Vagina (tissue), 2 donors: ENCODE measurements around the gene OR2T35. TPM values are rescaled to one million over a fixed set of nuclear protein-coding genes. Genes with fewer than 3 reads are reported as not detected.

Source experiments
- DNase-seq, 2 donors: peaks; one replicate each; pipeline ENCODE4 v3.0.0-alpha.2; 2017; ENCODE audit errors: extremely low spot score in 2 of 2
- H3K27ac ChIP-seq: fragments of 200-600 bp; sonication (generic); one replicate; pipeline ENCODE4 v1.5.1; 2019
- H3K27me3 ChIP-seq: fragments of 200-600 bp; sonication (generic); one replicate; pipeline ENCODE4 v1.5.1; 2019
- H3K36me3 ChIP-seq, 2 donors: fragments of 200-600 bp; sonication (generic); one replicate each; pipeline ENCODE4 v1.5.1; 2017 to 2019
- H3K4me1 ChIP-seq: fragments of 200-600 bp; sonication (generic); one replicate; pipeline ENCODE4 v1.5.1; 2019
- H3K4me3 ChIP-seq, 2 donors: fragments of 200-600 bp; sonication (generic); 1 replicate in 1 of 2; 2 replicates in 1 of 2; pipeline ENCODE4 v1.5.1; 2016 to 2019
- H3K9me3 ChIP-seq: fragments of 200-600 bp; sonication (generic); one replicate; pipeline ENCODE4 v1.5.1; 2019
- POLR2A ChIP-seq, 2 donors: fragments of 450-650 bp; IDR thresholded peaks; one replicate each; pipeline ENCODE4 v1.6.1; 2017; ENCODE audit warnings: antibody characterized with exemption in 2 of 2, mild to moderate bottlenecking in 2 of 2, moderate library complexity in 2 of 2
- POLR2AphosphoS5 ChIP-seq, 2 donors: sonication (generic); formaldehyde crosslinking; IDR thresholded peaks; one replicate each; pipeline ENCODE4 v1.9.0; 2017; ENCODE audit warnings: antibody characterized with exemption in 2 of 2, mild to moderate bottlenecking in 2 of 2, low read depth in 1 of 2; ENCODE audit not compliant: insufficient read depth in 1 of 2
- intact Hi-C: fragments of 100-400 bp; cut with DNase I; formaldehyde crosslinking; loops from one replicate; pipeline ENCODE4 v1.15.1; 2023
- total RNA-seq: library from RNA; depleted of rRNA; stranded (reverse); fragments of >200 nt; gene quantifications from one replicate; pipeline ENCODE4 v1.2.3, GENCODE V29; 2016
- TF ChIP-seq, protein P1 (sequence below), 3 experiments: fragments of 450-650 bp in 2 of 3; fragments of 200-600 bp in 1 of 3; sonication (generic) in 1 of 3; IDR thresholded peaks; one replicate each; pipeline ENCODE4 v1.5.1; 2017 to 2019; ENCODE audit warnings: antibody characterized with exemption in 3 of 3, mild to moderate bottlenecking in 2 of 3, moderate library complexity in 2 of 3

Gene OR2T35
- total RNA-seq, 1 donor from 2014 or later: not detected

DNA sequence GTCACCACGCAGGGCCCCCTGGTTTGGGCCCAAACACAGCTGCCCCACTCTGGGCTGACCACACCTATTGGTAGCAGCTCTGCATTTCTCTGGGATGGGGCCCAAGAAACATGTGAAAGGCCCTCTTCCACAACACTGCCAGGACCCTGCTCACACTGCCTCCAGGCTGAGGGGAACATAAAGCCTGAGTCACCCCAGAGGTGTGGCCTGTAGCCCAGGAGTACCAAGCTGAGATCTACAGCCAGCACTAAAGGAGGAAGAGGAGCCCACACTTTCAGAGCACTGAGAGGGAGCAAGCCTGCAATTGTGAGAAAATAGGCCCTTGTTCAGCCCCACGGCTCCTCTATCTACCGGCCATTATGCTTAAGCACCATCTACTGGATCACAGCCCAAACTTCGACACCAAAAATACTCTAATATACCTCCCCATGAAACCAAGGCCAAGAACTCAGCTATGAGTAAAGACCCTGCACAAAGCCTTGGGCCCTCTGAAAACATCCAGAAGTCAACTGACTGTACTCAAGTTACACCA is 33.1 kb downstream of the OR2T35 start:
- Histone ChIP-seq H3K27me3 (no peaks in the 10 kb centered on the region), H3K27ac (no peak overlapping the region), H3K4me1 (no peaks in the 10 kb centered on the region), H3K9me3 (no peaks in the 10 kb centered on the region), H3K4me3 (no peak overlapping the region), H3K36me3 (no peaks in the 10 kb centered on the region)
- intact Hi-C loops: no loop called here
- TF ChIP-seq POLR2AphosphoS5 (IDR thresholded peaks at IDR 0.05; ENCODE audit: insufficient read depth in 1 of 2, low read depth in 1 of 2): no peak
- no peak for DNase-seq

DNA sequence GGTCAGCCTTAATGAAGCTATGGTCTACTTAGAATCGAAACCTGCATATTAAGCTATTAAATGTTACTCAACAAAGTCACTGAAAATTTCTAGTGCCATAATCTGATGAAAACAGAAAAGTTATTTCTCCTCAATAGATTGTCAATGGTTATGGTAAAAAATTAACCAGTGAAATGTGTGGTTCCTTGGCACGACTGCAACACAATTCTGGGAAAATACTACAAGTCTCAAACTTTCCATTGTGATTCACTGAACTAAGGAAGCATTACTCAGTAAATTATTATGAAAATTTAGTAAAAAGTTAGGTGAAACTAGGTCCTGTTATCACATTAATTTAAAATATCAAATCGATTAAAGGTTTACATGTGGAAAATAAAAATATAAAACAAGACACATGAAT is 34.8 kb downstream of the OR2T35 start:
- intact Hi-C loops: no loop called here
- no peaks in the 10 kb centered on the region for H3K27me3 ChIP-seq
- H3K4me1 ChIP-seq: no peaks in the 10 kb centered on the region
- no peak for TF ChIP-seq POLR2AphosphoS5 (IDR thresholded peaks at IDR 0.05; ENCODE audit: insufficient read depth in 1 of 2, low read depth in 1 of 2)
- no peaks in the 10 kb centered on the region for H3K36me3 ChIP-seq
- H3K9me3 ChIP-seq: no peaks in the 10 kb centered on the region
- H3K27ac ChIP-seq: no peak overlapping the region
- no peak for DNase-seq
- no peak overlapping the region for H3K4me3 ChIP-seq

DNA sequence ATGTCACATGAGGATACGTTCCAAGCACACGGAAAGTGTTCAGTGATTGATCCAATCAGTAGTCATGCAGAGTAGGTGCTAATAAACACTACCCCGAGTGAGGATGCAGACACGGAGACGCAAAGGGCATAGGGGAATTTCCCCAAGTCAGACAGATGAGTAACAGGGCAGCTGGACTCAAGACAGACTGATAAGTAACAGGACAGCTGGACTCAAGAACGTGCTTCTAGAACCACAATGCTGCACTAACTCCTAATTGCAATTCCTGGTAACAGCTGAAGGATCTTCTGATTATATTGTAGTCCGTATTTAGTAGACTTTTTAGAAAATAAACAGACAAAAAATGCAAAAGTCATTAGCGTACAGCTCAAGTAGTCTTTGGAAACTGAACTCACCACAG is 45.7 kb downstream of the OR2T35 start:
- intact Hi-C loops: no loop called here
- Histone ChIP-seq H3K27me3 (no peaks in the 10 kb centered on the region), H3K4me1 (no peaks in the 10 kb centered on the region), H3K36me3 (no peaks in the 10 kb centered on the region), H3K9me3 (no peaks in the 10 kb centered on the region), H3K4me3 (no peak overlapping the region), H3K27ac (no peak overlapping the region)
- DNase-seq: no peak
- TF ChIP-seq POLR2A (IDR thresholded peaks at IDR 0.05) (no peak), POLR2AphosphoS5 (IDR thresholded peaks at IDR 0.05; ENCODE audit: insufficient read depth in 1 of 2, low read depth in 1 of 2) (no peak)
- TF ChIP-seq, protein P1, sequence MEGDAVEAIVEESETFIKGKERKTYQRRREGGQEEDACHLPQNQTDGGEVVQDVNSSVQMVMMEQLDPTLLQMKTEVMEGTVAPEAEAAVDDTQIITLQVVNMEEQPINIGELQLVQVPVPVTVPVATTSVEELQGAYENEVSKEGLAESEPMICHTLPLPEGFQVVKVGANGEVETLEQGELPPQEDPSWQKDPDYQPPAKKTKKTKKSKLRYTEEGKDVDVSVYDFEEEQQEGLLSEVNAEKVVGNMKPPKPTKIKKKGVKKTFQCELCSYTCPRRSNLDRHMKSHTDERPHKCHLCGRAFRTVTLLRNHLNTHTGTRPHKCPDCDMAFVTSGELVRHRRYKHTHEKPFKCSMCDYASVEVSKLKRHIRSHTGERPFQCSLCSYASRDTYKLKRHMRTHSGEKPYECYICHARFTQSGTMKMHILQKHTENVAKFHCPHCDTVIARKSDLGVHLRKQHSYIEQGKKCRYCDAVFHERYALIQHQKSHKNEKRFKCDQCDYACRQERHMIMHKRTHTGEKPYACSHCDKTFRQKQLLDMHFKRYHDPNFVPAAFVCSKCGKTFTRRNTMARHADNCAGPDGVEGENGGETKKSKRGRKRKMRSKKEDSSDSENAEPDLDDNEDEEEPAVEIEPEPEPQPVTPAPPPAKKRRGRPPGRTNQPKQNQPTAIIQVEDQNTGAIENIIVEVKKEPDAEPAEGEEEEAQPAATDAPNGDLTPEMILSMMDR (IDR thresholded peaks at IDR 0.05): no peak

DNA sequence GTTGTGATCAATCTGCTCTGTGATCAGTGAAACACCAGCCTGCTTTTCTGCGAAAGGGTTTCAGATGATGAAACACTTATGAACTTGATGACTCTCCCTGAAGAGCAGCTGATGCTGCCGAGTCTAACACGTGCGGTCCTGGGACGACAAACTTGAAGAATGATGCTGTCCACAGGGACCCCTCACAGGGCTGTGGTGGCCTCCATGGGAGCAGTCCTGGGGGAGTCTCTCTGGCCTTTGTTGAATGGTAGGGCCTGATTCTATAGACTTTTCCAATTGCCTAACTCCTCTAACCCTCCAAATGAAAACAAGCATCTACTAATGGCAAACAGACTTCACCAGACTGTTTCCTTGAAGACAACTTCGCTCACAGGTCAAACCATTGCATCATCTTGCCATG is 47.5 kb downstream of the OR2T35 start, which contains the start of gene OR2T10:
Gene OR2T10, minus strand, starts transcription at position 112 of the 400 bp plus-strand sequence. CDS start 3,932 bp downstream, outside the sequence.
- Histone ChIP-seq H3K27me3 (no peaks in the 10 kb centered on the region), H3K27ac (no peak within 1 kb of the TSS), H3K4me3 (no peak within 1 kb of the TSS), H3K9me3 (no peaks in the 10 kb centered on the region), H3K4me1 (no peaks in the 10 kb centered on the region), H3K36me3 (no peaks in the 10 kb centered on the region)
- DNase-seq: no peak
- TF ChIP-seq, protein P1 (IDR thresholded peaks at IDR 0.05): no peak
- TF ChIP-seq POLR2AphosphoS5 (IDR thresholded peaks at IDR 0.05; ENCODE audit: insufficient read depth in 1 of 2, low read depth in 1 of 2) (no peak), POLR2A (IDR thresholded peaks at IDR 0.05) (no peak)
- intact Hi-C loops: no loop called here

DNA sequence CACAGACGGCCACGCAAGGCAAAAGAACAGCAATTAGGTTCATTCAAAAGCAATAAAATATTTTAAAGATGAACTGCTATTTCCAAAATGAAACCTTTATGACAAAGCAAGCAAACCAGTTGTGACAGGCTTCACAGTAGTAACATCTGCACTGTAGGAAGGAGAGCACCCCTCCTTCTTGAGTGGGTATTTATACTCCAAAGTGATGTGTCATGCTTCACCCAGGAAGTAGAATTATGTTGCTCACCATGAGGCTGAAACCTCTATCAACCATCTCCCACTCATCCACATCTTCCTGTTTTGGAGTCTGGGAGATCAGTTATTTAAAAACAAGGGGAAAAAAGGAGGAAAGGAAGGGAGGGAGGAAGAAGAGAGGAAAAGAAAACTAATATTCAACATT is 48.5 kb downstream of the OR2T35 start:
- Histone ChIP-seq H3K36me3 (no peaks in the 10 kb centered on the region), H3K27me3 (no peaks in the 10 kb centered on the region), H3K9me3 (no peaks in the 10 kb centered on the region), H3K27ac (no peak overlapping the region), H3K4me1 (no peaks in the 10 kb centered on the region), H3K4me3 (no peak overlapping the region)
- intact Hi-C loops: no loop called here
- no peak for DNase-seq
- no peak for TF ChIP-seq POLR2AphosphoS5 (IDR thresholded peaks at IDR 0.05; ENCODE audit: insufficient read depth in 1 of 2, low read depth in 1 of 2)
- no peak for TF ChIP-seq POLR2A (IDR thresholded peaks at IDR 0.05)
- TF ChIP-seq, protein P1 (IDR thresholded peaks at IDR 0.05): no peak

DNA sequence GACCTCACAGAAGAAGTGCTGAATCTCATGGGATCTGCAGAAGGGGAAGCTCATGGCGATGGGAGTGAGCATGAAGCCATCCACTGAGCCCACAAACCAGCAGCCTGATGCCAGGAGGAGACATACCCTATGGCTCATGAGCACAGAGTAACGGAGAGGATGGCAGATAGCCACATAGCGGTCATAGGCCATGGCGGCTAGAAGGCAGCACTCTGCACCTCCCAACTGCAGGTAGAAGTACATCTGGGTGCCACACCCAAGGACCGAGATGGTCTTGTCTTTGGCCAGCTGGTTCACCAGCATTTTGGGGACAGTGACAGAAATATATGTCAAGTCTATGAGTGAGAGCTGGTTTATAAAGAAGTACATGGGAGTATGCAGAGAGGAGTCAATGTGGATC is 51.9 kb downstream of the OR2T35 start:
- Histone ChIP-seq H3K36me3 (no peaks in the 10 kb centered on the region), H3K27me3 (no peaks in the 10 kb centered on the region), H3K4me1 (no peaks in the 10 kb centered on the region), H3K27ac (no peak overlapping the region), H3K9me3 (no peaks in the 10 kb centered on the region), H3K4me3 (no peak overlapping the region)
- intact Hi-C loops: no loop called here
- TF ChIP-seq POLR2A (IDR thresholded peaks at IDR 0.05) (no peak), POLR2AphosphoS5 (IDR thresholded peaks at IDR 0.05; ENCODE audit: insufficient read depth in 1 of 2, low read depth in 1 of 2) (no peak)
- TF ChIP-seq, protein P1 (IDR thresholded peaks at IDR 0.05): no peak
- no peak for DNase-seq
